Stimulated activated CD8-positive, alpha-beta memory T cell treated with anti-CD3 and anti-CD28 coated beads, Interleukin-12 subunit alpha, Interleukin-12 subunit beta, amount 100 ng/mL, for 24 hours (primary cell): Measurements from ENCODE around the gene ZNF532.
"Not testable (repeated sequence)": the region's sequence is repeated elsewhere in the genome, so short reads cannot be mapped to it uniquely, and the experiment has no call there.

Experiments
- DNase-seq: peaks from one replicate; pipeline ENCODE4 v3.0.0-alpha.2; 2020; ENCODE audit errors: extremely low read depth

ZNF532 gene

GRCh38 chr18:58864146-58865032 lies at the start of gene ZNF532:
Gene ZNF532 (plus strand): TSS chr18:58864877. CDS start in a region left out here.
- no peak for DNase-seq

GRCh38 chr18:58819051-58819450 lies 45.6 kb upstream of the ZNF532 start:
- DNase-seq, result no peak

- DNase-seq, result no peak
Observed at GRCh38 chr18:58820251-58820650, 44.4 kb upstream of the ZNF532 start.

- no peak for DNase-seq
Observed at GRCh38 chr18:58822944-58823343, 41.7 kb upstream of the ZNF532 start.

GRCh38 chr18:58823412-58823811 lies 41.3 kb upstream of the ZNF532 start:
- no peak for DNase-seq

GRCh38 chr18:58826926-58827325 lies 37.8 kb upstream of the ZNF532 start:
- not testable (repeated sequence) for DNase-seq

- DNase-seq, result no peak
Observed at GRCh38 chr18:58827428-58827827, 37.2 kb upstream of the ZNF532 start.

GRCh38 chr18:58827886-58828285 lies 36.8 kb upstream of the ZNF532 start:
- no peak for DNase-seq

- no peak for DNase-seq
Observed at GRCh38 chr18:58828399-58829121, 36.1 kb upstream of the ZNF532 start.

GRCh38 chr18:58829263-58829662 lies 35.4 kb upstream of the ZNF532 start:
- no peak for DNase-seq

GRCh38 chr18:58829886-58830285 lies 34.8 kb upstream of the ZNF532 start:
- not testable (repeated sequence) for DNase-seq

GRCh38 chr18:58831606-58832005 lies 33.1 kb upstream of the ZNF532 start:
- DNase-seq, result no peak

- no peak for DNase-seq
Observed at GRCh38 chr18:58838165-58838860, 26.4 kb upstream of the ZNF532 start.

- no peak for DNase-seq
Observed at GRCh38 chr18:58838946-58839345, 25.7 kb upstream of the ZNF532 start.

- no peak for DNase-seq
Observed at GRCh38 chr18:58842978-58843687, 21.5 kb upstream of the ZNF532 start.

- no peak for DNase-seq
Observed at GRCh38 chr18:58843688-58844035, 21.0 kb upstream of the ZNF532 start.

- DNase-seq, result no peak
Observed at GRCh38 chr18:58844871-58845270, 19.8 kb upstream of the ZNF532 start.

GRCh38 chr18:58845928-58846724 lies 18.6 kb upstream of the ZNF532 start:
- no peak for DNase-seq

- no peak for DNase-seq
Observed at GRCh38 chr18:58847383-58848071, 17.1 kb upstream of the ZNF532 start.

GRCh38 chr18:58848685-58849084 lies 16.0 kb upstream of the ZNF532 start:
- DNase-seq, result no peak
